Gastroesophageal sphincter (tissue), 3 donors: ENCODE data around the gene NR6A1.

Experiments
- EP300 ChIP-seq: sonication (generic); formaldehyde crosslinking; IDR thresholded peaks from one replicate; pipeline ENCODE4 v1.6.1; 2017; ENCODE audit warnings: antibody characterized with exemption, mild to moderate bottlenecking
- POLR2A ChIP-seq, 2 donors: fragments of 450-650 bp; IDR thresholded peaks; one replicate each; pipeline ENCODE4 v1.6.1; 2017; ENCODE audit warnings: antibody characterized with exemption in 2 of 2, mild to moderate bottlenecking in 2 of 2, moderate library complexity in 1 of 2
- POLR2AphosphoS5 ChIP-seq: sonication (generic); formaldehyde crosslinking; IDR thresholded peaks from one replicate; pipeline ENCODE4 v1.6.1; 2017; ENCODE audit warnings: antibody characterized with exemption
- TF ChIP-seq, protein P1 (sequence below), 4 experiments: fragments of 200-600 bp in 2 of 4; fragments of 450-650 bp in 2 of 4; sonication (generic) in 1 of 4; IDR thresholded peaks; one replicate each; pipeline ENCODE4 v1.5.1; 2017 to 2019; ENCODE audit warnings: antibody characterized with exemption in 4 of 4, mild to moderate bottlenecking in 2 of 4, moderate library complexity in 2 of 4

DNA sequence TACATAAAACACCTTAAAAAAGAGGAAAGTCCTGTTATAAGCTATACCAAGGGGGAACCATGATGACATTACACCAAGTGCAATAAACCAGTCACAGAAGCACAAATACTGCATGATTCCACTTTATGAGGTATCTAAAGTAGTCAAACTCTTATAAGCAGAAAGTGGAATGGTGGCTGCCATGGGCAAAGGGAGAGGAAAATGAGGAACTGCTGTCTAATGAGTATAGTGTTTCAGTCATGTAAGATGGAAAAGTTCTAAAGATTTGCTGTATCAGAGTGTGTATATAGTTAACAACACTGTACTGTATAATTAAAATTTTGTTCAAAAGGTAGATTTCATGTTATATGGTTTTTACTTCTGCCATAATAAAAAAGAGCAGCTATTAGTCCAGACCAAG is 229.3 kb downstream of the NR6A1 start:
- TF ChIP-seq, protein P1, sequence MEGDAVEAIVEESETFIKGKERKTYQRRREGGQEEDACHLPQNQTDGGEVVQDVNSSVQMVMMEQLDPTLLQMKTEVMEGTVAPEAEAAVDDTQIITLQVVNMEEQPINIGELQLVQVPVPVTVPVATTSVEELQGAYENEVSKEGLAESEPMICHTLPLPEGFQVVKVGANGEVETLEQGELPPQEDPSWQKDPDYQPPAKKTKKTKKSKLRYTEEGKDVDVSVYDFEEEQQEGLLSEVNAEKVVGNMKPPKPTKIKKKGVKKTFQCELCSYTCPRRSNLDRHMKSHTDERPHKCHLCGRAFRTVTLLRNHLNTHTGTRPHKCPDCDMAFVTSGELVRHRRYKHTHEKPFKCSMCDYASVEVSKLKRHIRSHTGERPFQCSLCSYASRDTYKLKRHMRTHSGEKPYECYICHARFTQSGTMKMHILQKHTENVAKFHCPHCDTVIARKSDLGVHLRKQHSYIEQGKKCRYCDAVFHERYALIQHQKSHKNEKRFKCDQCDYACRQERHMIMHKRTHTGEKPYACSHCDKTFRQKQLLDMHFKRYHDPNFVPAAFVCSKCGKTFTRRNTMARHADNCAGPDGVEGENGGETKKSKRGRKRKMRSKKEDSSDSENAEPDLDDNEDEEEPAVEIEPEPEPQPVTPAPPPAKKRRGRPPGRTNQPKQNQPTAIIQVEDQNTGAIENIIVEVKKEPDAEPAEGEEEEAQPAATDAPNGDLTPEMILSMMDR (IDR thresholded peaks at IDR 0.05) = no peak
- TF ChIP-seq POLR2A (IDR thresholded peaks at IDR 0.05) (no peak), POLR2AphosphoS5 (no peak), EP300 (no peak)
